Measurements from ENCODE around the gene SKI.

DNA sequence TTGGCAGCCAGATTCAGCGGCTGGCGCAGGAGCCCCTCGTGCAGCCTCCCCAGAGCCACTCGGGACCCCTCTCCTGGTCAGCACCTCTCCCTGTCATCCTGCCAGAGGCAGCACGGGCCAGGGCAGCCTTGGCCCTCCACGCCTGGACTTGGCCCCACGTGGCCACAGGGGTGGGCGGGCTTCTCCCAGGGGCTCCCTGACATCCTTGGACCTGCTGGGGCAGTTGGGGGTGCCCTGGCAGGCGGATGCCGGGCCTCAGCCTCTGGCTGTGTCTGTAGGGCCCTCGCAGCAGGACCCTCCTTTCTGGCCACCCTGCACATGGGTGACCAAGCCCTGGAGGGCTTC, 103.1 kb downstream of the SKI start:
- TF ChIP-seq, protein P1, sequence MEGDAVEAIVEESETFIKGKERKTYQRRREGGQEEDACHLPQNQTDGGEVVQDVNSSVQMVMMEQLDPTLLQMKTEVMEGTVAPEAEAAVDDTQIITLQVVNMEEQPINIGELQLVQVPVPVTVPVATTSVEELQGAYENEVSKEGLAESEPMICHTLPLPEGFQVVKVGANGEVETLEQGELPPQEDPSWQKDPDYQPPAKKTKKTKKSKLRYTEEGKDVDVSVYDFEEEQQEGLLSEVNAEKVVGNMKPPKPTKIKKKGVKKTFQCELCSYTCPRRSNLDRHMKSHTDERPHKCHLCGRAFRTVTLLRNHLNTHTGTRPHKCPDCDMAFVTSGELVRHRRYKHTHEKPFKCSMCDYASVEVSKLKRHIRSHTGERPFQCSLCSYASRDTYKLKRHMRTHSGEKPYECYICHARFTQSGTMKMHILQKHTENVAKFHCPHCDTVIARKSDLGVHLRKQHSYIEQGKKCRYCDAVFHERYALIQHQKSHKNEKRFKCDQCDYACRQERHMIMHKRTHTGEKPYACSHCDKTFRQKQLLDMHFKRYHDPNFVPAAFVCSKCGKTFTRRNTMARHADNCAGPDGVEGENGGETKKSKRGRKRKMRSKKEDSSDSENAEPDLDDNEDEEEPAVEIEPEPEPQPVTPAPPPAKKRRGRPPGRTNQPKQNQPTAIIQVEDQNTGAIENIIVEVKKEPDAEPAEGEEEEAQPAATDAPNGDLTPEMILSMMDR (conservative IDR thresholded peaks at IDR 0.05; ENCODE audit: low read depth, low read length): no peak
- no peak for TF ChIP-seq POLR2A (IDR thresholded peaks at IDR 0.05; ENCODE audit: low read depth, low read length)
- no peak for TF ChIP-seq MXI1 (IDR thresholded peaks at IDR 0.05; ENCODE audit: borderline replicate concordance, low read depth, low read length)
- no peak for TF ChIP-seq BHLHE40 (IDR thresholded peaks at IDR 0.05; ENCODE audit: low read depth, low read length)
- TF ChIP-seq ELK1 (IDR thresholded peaks at IDR 0.05; ENCODE audit: borderline replicate concordance, low read depth, low read length): no peak
- TF ChIP-seq SMC3 (IDR thresholded peaks at IDR 0.05; ENCODE audit: low read depth, low read length): no peak
